Astrocyte of the cerebellum (primary cell): ENCODE data around the gene AQP6.

ENCODE experiments used
- DNase-seq: peaks from one replicate; pipeline ENCODE4 v3.0.0-alpha.2; 2011; ENCODE audit warnings: low read depth
- H3K4me3 ChIP-seq: 2 replicates; pipeline ENCODE4 v1.5.1; 2011; ENCODE audit warnings: mild to moderate bottlenecking, low read depth, low read length, moderate library complexity
- CTCF ChIP-seq: IDR thresholded peaks from 2 replicates; pipeline ENCODE4 v1.5.1; 2012; ENCODE audit warnings: low read length, low read depth, moderate library complexity, mild to moderate bottlenecking; ENCODE audit errors: missing control alignments
- in situ Hi-C: cut with HindIII; loops from 2 replicates; pipeline ENCODE4 v1.10.0; 2017; ENCODE audit warnings: low sequenced_read_pairs

The AQP6 gene

GRCh38 chr12:49955899-49956662, 16.7 kb upstream of the AQP6 start:
- no peak overlapping the region for H3K4me3 ChIP-seq
- no peak for TF ChIP-seq CTCF
- in situ Hi-C loops, result no loop called here
- DNase-seq, result no peak

GRCh38 chr12:49956663-49957569, 15.8 kb upstream of the AQP6 start:
- no peak overlapping the region for H3K4me3 ChIP-seq
- no peak for DNase-seq
- in situ Hi-C loops, result no loop called here
- TF ChIP-seq CTCF, result no peak

- no peak for TF ChIP-seq CTCF
- in situ Hi-C loops, result no loop called here
- DNase-seq, result no peak
- H3K4me3 ChIP-seq, result no peak overlapping the region
These were observed 15.2 kb upstream of the AQP6 start for GRCh38 chr12:49957570-49957967.

GRCh38 chr12:49959685-49960473, 12.9 kb upstream of the AQP6 start:
- DNase-seq, result no peak
- H3K4me3 ChIP-seq, result no peak overlapping the region

GRCh38 chr12:49960474-49961110, 12.2 kb upstream of the AQP6 start:
- no peak overlapping the region for H3K4me3 ChIP-seq
- DNase-seq, result no peak
- in situ Hi-C loops, result no loop called here
- TF ChIP-seq CTCF, result no peak

More at GRCh38 chr12:49959685-49960473, 12.9 kb upstream of the AQP6 start:
- TF ChIP-seq CTCF, result no peak
- in situ Hi-C loops, result no loop called here
